ENCODE measurements around the gene CD109.
"Not testable (repeated sequence)": the region's sequence is repeated elsewhere in the genome, so short reads cannot be mapped to it uniquely, and the experiment has no call there.

The CD109 gene

GRCh38 chr6:73713426-73714147 lies 17.6 kb downstream of the CD109 start:
- Histone ChIP-seq H3K36me3 (ENCODE audit: control insufficient read depth, insufficient read depth, low read length) (no peaks in the 10 kb centered on the region), H3K9ac (ENCODE audit: low read depth, low read length) (no peak overlapping the region), H3K4me3 (ENCODE audit: low read depth, low read length) (no peak overlapping the region), H3K9me3 (ENCODE audit: control insufficient read depth, insufficient read depth, low read length) (no peaks in the 10 kb centered on the region), H3K4me1 (ENCODE audit: control insufficient read depth, insufficient read depth, low read length) (peaks cover 7% of the 10 kb centered on the region), H3K27me3 (ENCODE audit: control insufficient read depth, insufficient read depth, low read length) (no peaks in the 10 kb centered on the region)

- H3K9me3 ChIP-seq (ENCODE audit: control insufficient read depth, insufficient read depth, low read length); H3K36me3 ChIP-seq (ENCODE audit: control insufficient read depth, insufficient read depth, low read length); H3K4me3 ChIP-seq (ENCODE audit: low read depth, low read length); H3K9ac ChIP-seq (ENCODE audit: low read depth, low read length); H3K4me1 ChIP-seq (ENCODE audit: control insufficient read depth, insufficient read depth, low read length); H3K27me3 ChIP-seq (ENCODE audit: control insufficient read depth, insufficient read depth, low read length): not testable (repeated sequence)
Measured at GRCh38 chr6:73715111-73715508, 19.1 kb downstream of the CD109 start.

GRCh38 chr6:73719046-73719445 lies 23.0 kb downstream of the CD109 start:
- H3K36me3 ChIP-seq (ENCODE audit: control insufficient read depth, insufficient read depth, low read length), result peaks cover 2% of the 10 kb centered on the region
- no peak overlapping the region for H3K4me3 ChIP-seq (ENCODE audit: low read depth, low read length)
- no peaks in the 10 kb centered on the region for H3K9me3 ChIP-seq (ENCODE audit: control insufficient read depth, insufficient read depth, low read length)
- H3K27me3 ChIP-seq (ENCODE audit: control insufficient read depth, insufficient read depth, low read length), result no peaks in the 10 kb centered on the region
- peaks cover under 1% of the 10 kb centered on the region for H3K4me1 ChIP-seq (ENCODE audit: control insufficient read depth, insufficient read depth, low read length)
- no peak overlapping the region for H3K9ac ChIP-seq (ENCODE audit: low read depth, low read length)

GRCh38 chr6:73722318-73723060 lies 26.5 kb downstream of the CD109 start:
- H3K4me1 ChIP-seq (ENCODE audit: control insufficient read depth, insufficient read depth, low read length), result no peaks in the 10 kb centered on the region
- no peaks in the 10 kb centered on the region for H3K9me3 ChIP-seq (ENCODE audit: control insufficient read depth, insufficient read depth, low read length)
- no peaks in the 10 kb centered on the region for H3K27me3 ChIP-seq (ENCODE audit: control insufficient read depth, insufficient read depth, low read length)
- H3K9ac ChIP-seq (ENCODE audit: low read depth, low read length), result no peak overlapping the region
- H3K4me3 ChIP-seq (ENCODE audit: low read depth, low read length), result no peak overlapping the region
- H3K36me3 ChIP-seq (ENCODE audit: control insufficient read depth, insufficient read depth, low read length), result peaks cover 2% of the 10 kb centered on the region

GRCh38 chr6:73723480-73723879 lies 27.5 kb downstream of the CD109 start:
- not testable (repeated sequence) for H3K36me3 ChIP-seq (ENCODE audit: control insufficient read depth, insufficient read depth, low read length); H3K9me3 ChIP-seq (ENCODE audit: control insufficient read depth, insufficient read depth, low read length); H3K4me1 ChIP-seq (ENCODE audit: control insufficient read depth, insufficient read depth, low read length); H3K9ac ChIP-seq (ENCODE audit: low read depth, low read length); H3K4me3 ChIP-seq (ENCODE audit: low read depth, low read length); H3K27me3 ChIP-seq (ENCODE audit: control insufficient read depth, insufficient read depth, low read length)

GRCh38 chr6:73724389-73724788 lies 28.4 kb downstream of the CD109 start:
- peaks cover 2% of the 10 kb centered on the region for H3K36me3 ChIP-seq (ENCODE audit: control insufficient read depth, insufficient read depth, low read length)

GRCh38 chr6:73725192-73725591 lies 29.2 kb downstream of the CD109 start:
- H3K4me1 ChIP-seq (ENCODE audit: control insufficient read depth, insufficient read depth, low read length); H3K9ac ChIP-seq (ENCODE audit: low read depth, low read length); H3K27me3 ChIP-seq (ENCODE audit: control insufficient read depth, insufficient read depth, low read length); H3K36me3 ChIP-seq (ENCODE audit: control insufficient read depth, insufficient read depth, low read length); H3K4me3 ChIP-seq (ENCODE audit: low read depth, low read length); H3K9me3 ChIP-seq (ENCODE audit: control insufficient read depth, insufficient read depth, low read length): not testable (repeated sequence)

More at GRCh38 chr6:73724389-73724788, 28.4 kb downstream of the CD109 start:
- H3K4me1 ChIP-seq (ENCODE audit: control insufficient read depth, insufficient read depth, low read length), result no peaks in the 10 kb centered on the region
- H3K9ac ChIP-seq (ENCODE audit: low read depth, low read length), result no peak overlapping the region
- no peak overlapping the region for H3K4me3 ChIP-seq (ENCODE audit: low read depth, low read length)
- no peaks in the 10 kb centered on the region for H3K9me3 ChIP-seq (ENCODE audit: control insufficient read depth, insufficient read depth, low read length)
- H3K27me3 ChIP-seq (ENCODE audit: control insufficient read depth, insufficient read depth, low read length), result no peaks in the 10 kb centered on the region

GRCh38 chr6:73727114-73727513 lies 31.1 kb downstream of the CD109 start:
- Histone ChIP-seq H3K4me3 (ENCODE audit: low read depth, low read length) (no peak overlapping the region), H3K9ac (ENCODE audit: low read depth, low read length) (no peak overlapping the region), H3K4me1 (ENCODE audit: control insufficient read depth, insufficient read depth, low read length) (no peaks in the 10 kb centered on the region), H3K9me3 (ENCODE audit: control insufficient read depth, insufficient read depth, low read length) (no peaks in the 10 kb centered on the region), H3K27me3 (ENCODE audit: control insufficient read depth, insufficient read depth, low read length) (no peaks in the 10 kb centered on the region), H3K36me3 (ENCODE audit: control insufficient read depth, insufficient read depth, low read length) (peaks cover 2% of the 10 kb centered on the region)

- Histone ChIP-seq H3K9ac (ENCODE audit: low read depth, low read length) (no peak overlapping the region), H3K4me1 (ENCODE audit: control insufficient read depth, insufficient read depth, low read length) (no peaks in the 10 kb centered on the region), H3K4me3 (ENCODE audit: low read depth, low read length) (no peak overlapping the region), H3K36me3 (ENCODE audit: control insufficient read depth, insufficient read depth, low read length) (no peaks in the 10 kb centered on the region), H3K27me3 (ENCODE audit: control insufficient read depth, insufficient read depth, low read length) (no peaks in the 10 kb centered on the region), H3K9me3 (ENCODE audit: control insufficient read depth, insufficient read depth, low read length) (no peaks in the 10 kb centered on the region)
Measured at GRCh38 chr6:73728548-73729205, 32.7 kb downstream of the CD109 start.

- H3K9me3 ChIP-seq (ENCODE audit: control insufficient read depth, insufficient read depth, low read length), result no peaks in the 10 kb centered on the region
- H3K9ac ChIP-seq (ENCODE audit: low read depth, low read length), result no peak overlapping the region
- H3K4me1 ChIP-seq (ENCODE audit: control insufficient read depth, insufficient read depth, low read length), result no peaks in the 10 kb centered on the region
- H3K4me3 ChIP-seq (ENCODE audit: low read depth, low read length), result no peak overlapping the region
- H3K27me3 ChIP-seq (ENCODE audit: control insufficient read depth, insufficient read depth, low read length), result no peaks in the 10 kb centered on the region
- H3K36me3 ChIP-seq (ENCODE audit: control insufficient read depth, insufficient read depth, low read length), result no peaks in the 10 kb centered on the region
Measured at GRCh38 chr6:73731285-73731684, 35.3 kb downstream of the CD109 start.

GRCh38 chr6:73732845-73733675 lies 37.1 kb downstream of the CD109 start:
- Histone ChIP-seq H3K27me3 (ENCODE audit: control insufficient read depth, insufficient read depth, low read length) (no peaks in the 10 kb centered on the region), H3K4me1 (ENCODE audit: control insufficient read depth, insufficient read depth, low read length) (no peaks in the 10 kb centered on the region), H3K9me3 (ENCODE audit: control insufficient read depth, insufficient read depth, low read length) (no peaks in the 10 kb centered on the region), H3K36me3 (ENCODE audit: control insufficient read depth, insufficient read depth, low read length) (no peaks in the 10 kb centered on the region), H3K9ac (ENCODE audit: low read depth, low read length) (no peak overlapping the region), H3K4me3 (ENCODE audit: low read depth, low read length) (no peak overlapping the region)
